ENCODE results near the gene ATXN2L. TPM values are rescaled to one million over a fixed set of nuclear protein-coding genes. Genes with fewer than 3 reads are reported as not detected.

Gene ATXN2L
- total RNA-seq, 1 donor from 2014 or later = 210 TPM

GRCh38 chr16:28872952-28873351 is 50.2 kb downstream of the ATXN2L start:
- H3K36me3 Mint-ChIP-seq (ENCODE audit: unreplicated experiment) = peaks cover 24% of the 10 kb centered on the region
- H3K4me1 Mint-ChIP-seq (ENCODE audit: unreplicated experiment) = peaks cover 3% of the 10 kb centered on the region
- no peaks in the 10 kb centered on the region for H3K27me3 Mint-ChIP-seq (ENCODE audit: unreplicated experiment)
- no peak overlapping the region for H3K27ac Mint-ChIP-seq (ENCODE audit: unreplicated experiment)
- TF ChIP-seq CTCF (IDR thresholded peaks at IDR 0.05) = no peak
- DNase-seq (ENCODE audit: extremely low spot score, unreplicated experiment) = no peak
- H3K9me3 Mint-ChIP-seq (ENCODE audit: unreplicated experiment) = no peaks in the 10 kb centered on the region
- H3K4me3 Mint-ChIP-seq (ENCODE audit: unreplicated experiment) = no peak overlapping the region

DNA sequence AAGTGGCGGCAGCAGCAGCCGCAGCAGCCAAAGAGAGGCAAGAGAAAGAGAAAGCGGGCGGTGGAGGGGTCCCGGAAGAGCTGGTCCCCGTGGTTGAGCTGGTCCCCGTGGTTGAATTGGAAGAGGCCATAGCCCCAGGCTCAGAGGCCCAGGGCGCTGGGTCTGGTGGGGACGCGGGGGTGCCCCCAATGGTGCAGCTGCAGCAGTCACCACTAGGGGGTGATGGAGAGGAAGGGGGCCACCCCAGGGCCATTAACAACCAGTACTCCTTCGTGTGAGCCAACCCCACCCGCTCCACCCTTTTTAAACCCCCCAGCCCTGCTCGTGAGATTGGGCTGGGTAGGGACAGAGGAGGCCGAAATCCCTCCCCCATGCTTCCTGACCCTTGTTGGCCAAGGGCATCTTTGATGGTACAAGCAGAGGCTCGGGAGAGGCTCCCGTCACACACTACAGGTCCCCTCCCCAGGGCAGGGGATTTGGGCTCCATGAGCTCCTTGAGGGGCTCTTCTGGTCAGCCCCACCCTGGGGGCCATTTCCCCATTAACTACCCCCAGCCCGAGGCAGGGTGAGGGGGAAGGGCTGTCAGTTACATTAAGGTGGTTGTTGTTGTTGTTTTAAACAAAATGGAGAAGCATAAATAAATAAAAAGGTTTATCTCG is 50.9 kb downstream of the ATXN2L start:
- peak; percentile 57 for TF ChIP-seq CTCF (IDR thresholded peaks at IDR 0.05)
- H3K27me3 Mint-ChIP-seq (ENCODE audit: unreplicated experiment) = no peaks in the 10 kb centered on the region
- no peak overlapping the region for H3K27ac Mint-ChIP-seq (ENCODE audit: unreplicated experiment)
- DNase-seq (ENCODE audit: extremely low spot score, unreplicated experiment) = no peak
- H3K4me3 Mint-ChIP-seq (ENCODE audit: unreplicated experiment) = no peak overlapping the region
- H3K9me3 Mint-ChIP-seq (ENCODE audit: unreplicated experiment) = no peaks in the 10 kb centered on the region
- H3K36me3 Mint-ChIP-seq (ENCODE audit: unreplicated experiment) = peaks cover 23% of the 10 kb centered on the region
- peaks cover 3% of the 10 kb centered on the region for H3K4me1 Mint-ChIP-seq (ENCODE audit: unreplicated experiment)

DNA sequence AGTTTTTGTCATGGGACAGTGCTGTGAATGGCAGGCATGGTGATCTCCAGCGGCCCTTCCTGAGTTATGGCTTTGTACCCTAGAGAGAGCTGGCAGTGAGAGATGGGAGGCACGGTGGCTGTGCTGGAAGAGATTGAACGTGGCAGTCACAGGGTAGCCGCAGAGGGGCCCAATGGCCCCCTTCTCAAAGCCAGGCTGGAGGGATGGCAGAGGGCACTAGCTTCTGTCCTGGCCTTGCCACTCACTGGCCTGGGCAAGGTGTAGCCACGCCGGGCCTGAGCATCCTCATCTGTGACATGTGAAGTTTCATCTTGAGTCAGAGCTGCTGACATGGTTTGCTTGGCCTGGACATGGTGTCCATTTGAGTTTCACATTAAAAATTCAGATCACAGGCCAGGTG is 51.6 kb downstream of the ATXN2L start:
- Mint-ChIP-seq H3K4me3 (ENCODE audit: unreplicated experiment) (no peak overlapping the region), H3K27ac (ENCODE audit: unreplicated experiment) (no peak overlapping the region), H3K9me3 (ENCODE audit: unreplicated experiment) (no peaks in the 10 kb centered on the region), H3K4me1 (ENCODE audit: unreplicated experiment) (peaks cover 6% of the 10 kb centered on the region), H3K36me3 (ENCODE audit: unreplicated experiment) (peaks cover 17% of the 10 kb centered on the region), H3K27me3 (ENCODE audit: unreplicated experiment) (no peaks in the 10 kb centered on the region)
- TF ChIP-seq CTCF (IDR thresholded peaks at IDR 0.05) = no peak
- no peak for DNase-seq (ENCODE audit: extremely low spot score, unreplicated experiment)

GRCh38 chr16:28875134-28876018 is 52.6 kb downstream of the ATXN2L start:
- Mint-ChIP-seq H3K9me3 (ENCODE audit: unreplicated experiment) (no peaks in the 10 kb centered on the region), H3K36me3 (ENCODE audit: unreplicated experiment) (peaks cover 7% of the 10 kb centered on the region), H3K27me3 (ENCODE audit: unreplicated experiment) (no peaks in the 10 kb centered on the region), H3K4me1 (ENCODE audit: unreplicated experiment) (peaks cover 9% of the 10 kb centered on the region), H3K27ac (ENCODE audit: unreplicated experiment) (no peak overlapping the region), H3K4me3 (ENCODE audit: unreplicated experiment) (no peak overlapping the region)
- TF ChIP-seq CTCF (IDR thresholded peaks at IDR 0.05) = no peak
- DNase-seq (ENCODE audit: extremely low spot score, unreplicated experiment) = no peak

DNA sequence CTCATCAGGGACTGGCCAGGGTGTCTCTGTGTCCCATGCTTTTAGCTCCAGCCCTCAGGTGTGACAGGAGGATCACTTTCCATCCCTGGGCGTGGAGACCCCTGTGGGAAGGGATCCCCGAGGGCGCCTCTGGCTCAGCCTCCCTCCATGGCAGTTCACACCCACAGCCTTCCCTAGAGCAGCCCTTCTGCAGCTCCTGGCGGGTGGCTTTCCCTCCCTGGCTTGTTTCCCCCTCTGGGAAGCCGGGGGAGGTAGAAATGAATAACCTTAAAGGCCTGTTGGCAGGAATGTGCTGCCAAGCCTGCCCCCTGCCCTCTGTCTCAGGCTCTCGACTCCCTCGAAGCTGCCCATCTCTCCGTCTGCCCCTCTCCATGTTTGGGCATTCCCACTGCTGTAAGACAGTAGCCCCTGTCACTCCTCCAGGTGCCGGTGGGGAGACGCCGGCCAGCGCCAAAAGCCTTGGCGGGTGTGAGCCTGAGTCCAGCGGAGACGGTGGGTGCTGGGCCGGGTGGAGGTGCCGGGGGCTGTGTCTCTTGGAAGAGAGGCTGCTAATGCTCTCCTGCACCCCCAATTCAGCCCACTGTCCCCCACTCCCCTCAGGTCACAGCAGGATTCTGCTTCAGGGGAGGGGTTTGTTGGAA is 53.3 kb downstream of the ATXN2L start:
- TF ChIP-seq CTCF (IDR thresholded peaks at IDR 0.05) = no peak
- DNase-seq (ENCODE audit: extremely low spot score, unreplicated experiment) = no peak
- H3K9me3 Mint-ChIP-seq (ENCODE audit: unreplicated experiment) = no peaks in the 10 kb centered on the region
- peaks cover 7% of the 10 kb centered on the region for H3K36me3 Mint-ChIP-seq (ENCODE audit: unreplicated experiment)
- H3K27me3 Mint-ChIP-seq (ENCODE audit: unreplicated experiment) = no peaks in the 10 kb centered on the region
- H3K4me3 Mint-ChIP-seq (ENCODE audit: unreplicated experiment) = no peak overlapping the region
- H3K4me1 Mint-ChIP-seq (ENCODE audit: unreplicated experiment) = peaks cover 14% of the 10 kb centered on the region
- H3K27ac Mint-ChIP-seq (ENCODE audit: unreplicated experiment) = no peak overlapping the region

Data from osteocyte (in vitro differentiated cells).